Fibroblast of skin of scalp (primary cell): Measurements from ENCODE around the gene TRABD2B.

Experiments used
- DNase-seq: peaks from one replicate; pipeline ENCODE4 v3.0.0-alpha.2; 2013

The TRABD2B gene

DNA sequence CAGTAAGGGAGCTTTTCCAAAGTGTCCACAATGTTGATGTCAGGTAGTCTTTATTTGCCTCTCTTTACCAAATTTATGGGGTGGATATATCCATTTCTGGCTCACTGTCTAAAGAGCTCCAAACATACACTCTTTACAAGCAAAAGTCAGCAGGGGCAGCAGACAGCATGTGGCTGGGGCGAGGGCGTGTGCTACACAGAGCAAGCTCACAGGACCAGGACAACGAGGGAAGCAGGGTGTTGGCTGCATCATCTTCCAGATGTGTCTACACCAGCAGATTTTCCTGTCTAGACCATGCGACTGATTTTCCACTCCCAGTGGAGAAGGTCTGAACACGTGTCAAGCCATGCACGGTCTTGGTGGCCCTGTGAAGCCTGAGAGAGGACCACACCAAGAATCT lies 123.8 kb downstream of the TRABD2B start:
- no peak for DNase-seq

DNA sequence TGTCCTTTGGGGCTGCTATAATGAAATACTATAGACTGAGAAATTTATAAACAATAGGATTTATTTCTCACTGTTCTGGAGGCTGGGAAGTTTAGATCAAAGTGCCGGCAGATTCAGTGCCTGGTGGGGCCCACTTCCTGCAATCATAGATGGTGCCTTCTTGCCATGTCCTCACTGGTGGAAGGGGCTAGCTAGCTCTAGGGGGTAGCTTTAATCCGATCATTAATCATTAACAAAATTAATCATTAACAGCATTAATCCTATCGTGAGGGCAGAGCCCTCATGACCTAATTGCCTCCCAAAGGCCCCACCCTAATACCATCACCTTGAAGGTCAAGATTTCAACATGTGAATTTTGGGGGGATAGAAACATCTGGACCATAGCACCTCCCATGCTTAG lies 124.3 kb downstream of the TRABD2B start:
- no peak for DNase-seq

DNA sequence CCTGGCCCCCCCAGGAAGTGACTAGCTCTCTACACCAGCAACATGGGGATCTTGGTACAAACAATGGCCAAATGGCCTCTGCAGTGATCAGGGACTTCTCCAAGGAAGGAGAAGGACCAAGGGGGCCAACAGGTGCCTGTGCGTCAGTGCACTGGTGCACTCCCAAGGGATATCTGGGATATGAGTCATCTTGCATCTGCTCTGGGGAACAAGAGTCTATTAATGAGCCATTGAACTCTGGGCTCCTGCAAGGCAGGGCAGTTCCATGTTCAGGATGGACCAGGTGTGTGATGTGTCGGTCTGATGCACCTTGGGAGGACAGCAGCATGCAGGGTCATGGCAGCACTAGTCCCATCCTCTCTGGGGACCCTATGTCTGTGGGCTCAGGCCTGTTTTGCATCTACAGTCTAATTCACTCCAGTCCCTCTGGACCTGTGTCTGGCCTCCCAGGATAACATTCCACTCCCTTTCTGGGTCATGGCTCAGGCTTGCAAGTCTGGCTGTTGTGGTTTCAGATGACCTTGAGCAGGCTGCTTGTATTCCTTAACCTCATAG lies 125.3 kb downstream of the TRABD2B start:
- peak; percentile 47 for DNase-seq

DNA sequence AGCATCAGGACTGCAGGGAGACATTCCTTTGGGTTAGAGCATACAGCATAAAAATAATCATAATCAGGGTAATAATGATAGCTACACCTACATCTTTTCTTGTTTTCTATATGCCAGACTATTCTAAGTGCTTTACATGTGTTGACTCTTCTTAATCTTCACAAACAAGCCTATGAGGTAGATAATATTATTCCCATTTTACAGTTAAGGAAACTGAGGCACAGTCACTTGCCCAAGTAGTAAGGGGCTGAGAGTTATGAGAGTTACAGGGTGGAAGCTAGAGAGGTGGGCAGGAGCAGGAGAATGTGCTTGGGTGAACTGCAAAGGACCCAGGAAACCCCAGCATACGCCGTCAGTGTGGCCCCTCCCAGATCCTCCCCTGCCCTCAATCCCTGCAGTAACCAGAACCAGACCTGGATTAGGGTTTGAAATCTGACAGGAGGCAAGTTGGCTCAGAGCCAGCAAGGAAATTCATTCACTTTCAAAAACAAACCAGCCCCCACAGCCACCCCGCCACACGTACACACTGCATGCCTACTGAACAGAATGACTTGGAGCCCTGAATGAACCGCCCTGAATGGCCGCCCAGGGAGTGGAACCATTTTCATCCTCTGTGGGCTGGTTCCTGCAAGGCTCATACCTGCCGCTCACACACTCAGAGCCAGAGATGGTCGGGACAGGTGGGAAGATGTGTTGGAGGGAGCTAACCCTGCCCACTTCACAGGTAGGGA lies 126.1 kb downstream of the TRABD2B start:
- no peak for DNase-seq

DNA sequence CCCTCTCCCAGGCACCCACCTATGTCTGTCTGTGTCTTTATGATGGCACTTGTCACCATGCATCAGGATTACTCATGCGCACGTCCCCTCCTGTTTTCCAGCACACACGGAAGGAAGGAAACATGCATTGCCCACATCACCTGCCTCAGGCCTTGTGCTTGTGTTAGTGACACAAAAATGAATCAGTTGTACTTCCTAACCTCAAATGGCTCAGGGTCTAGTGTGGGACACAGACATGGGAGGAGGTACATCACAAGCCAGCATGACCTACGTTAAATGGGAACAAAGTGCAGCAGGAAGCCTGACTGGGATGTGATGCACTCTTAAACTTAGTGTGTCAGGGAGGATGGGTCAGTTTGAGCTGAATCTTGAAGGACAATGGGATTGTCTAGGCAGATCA lies 126.7 kb downstream of the TRABD2B start:
- DNase-seq: no peak

DNA sequence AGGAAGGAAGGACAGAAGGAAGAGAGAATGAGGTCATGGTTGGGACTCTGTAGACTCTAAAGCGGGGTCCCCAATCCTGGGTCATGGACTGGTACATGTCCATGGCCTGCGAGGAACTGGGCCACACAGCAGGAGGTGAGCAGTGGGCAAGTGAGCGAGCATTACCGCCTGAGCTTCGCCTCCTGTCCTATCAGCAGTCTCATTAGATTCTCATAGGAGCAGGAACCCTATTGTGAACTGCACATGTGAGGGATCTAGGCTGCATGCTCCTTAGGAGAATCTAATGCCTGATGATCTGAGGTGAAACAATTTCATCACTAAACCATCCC lies 128.9 kb downstream of the TRABD2B start:
- DNase-seq: no peak

DNA sequence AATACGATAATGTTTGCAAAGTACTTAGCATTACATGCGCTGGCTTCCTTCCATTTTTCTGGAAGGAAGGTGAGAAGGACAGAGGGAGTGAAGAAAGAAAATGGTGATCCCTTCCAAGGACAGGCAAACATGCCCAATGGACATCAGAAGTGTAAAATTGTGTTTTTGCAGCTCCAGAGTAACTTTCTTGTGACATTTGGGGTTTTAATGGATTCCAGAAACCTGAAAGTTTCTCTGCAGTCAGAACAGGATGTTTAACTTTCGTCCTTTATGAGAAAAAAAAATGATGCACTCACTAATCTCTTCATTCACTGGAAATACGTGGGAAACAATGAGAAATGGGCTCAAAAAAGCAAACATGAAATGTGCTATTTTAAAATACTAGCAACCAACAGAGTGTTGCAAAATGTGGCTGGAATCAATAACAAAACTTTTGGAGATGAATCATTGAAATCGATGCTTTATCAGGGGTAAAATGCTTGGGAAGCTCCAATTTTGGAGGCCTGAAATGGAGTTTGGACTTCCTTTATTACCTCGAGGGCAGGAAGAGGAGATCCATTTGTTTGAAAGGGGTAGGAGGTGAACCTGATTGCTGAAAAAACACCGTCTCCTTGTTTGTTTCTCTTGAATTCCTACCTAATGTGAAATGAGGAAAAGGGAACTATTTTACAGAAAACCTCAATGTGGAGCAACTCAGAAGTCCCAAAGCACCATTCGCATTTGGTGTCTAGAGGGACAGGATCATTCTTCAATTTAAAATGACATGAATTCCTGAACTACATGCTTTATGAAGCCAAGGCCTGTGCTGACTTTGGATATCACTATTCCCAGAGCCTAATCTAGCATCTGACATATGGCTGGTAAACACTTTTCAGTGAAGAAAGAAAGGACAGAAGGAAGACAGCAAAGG lies 129.5 kb downstream of the TRABD2B start:
- no peak for DNase-seq

DNA sequence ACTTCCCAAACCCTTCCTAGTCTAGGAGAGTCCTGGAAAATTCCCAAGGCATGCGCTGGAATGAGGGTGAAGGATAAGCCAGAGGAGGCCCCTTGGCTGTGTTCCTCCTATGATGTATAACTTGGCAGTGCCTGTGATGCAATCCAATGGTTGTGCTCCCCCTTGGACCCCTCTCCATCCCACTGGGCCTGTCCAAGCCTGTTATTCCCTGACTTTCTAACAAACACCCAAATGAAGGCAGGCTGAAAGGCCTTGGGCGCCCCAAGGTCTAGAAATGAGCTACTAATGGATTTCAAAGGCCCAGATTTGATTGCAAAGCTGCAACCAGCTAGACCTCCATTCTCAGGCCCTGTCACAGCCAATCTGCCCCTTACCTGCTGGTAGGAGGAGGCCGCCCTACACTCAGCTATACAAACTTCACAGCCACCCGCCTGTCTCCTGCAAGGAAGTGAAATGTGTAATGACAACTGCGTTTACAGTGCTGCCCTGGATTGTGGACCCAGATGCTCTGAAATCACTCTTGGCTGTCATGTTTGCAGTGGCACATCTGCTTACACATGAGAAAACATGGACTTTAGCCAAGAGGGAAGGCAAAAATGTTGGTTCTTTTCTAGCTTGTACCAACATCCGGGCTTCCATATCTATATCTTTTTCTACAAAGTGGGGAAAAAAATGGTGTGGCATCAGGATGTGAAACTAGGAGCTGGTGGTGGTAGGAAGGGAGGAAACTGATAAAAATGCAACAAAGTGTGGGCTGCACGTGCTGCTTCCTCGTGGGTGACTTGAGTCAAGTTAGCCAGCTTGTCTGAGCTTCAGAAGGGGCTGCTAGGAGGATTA lies 130.4 kb downstream of the TRABD2B start:
- peak; percentile 23 for DNase-seq

DNA sequence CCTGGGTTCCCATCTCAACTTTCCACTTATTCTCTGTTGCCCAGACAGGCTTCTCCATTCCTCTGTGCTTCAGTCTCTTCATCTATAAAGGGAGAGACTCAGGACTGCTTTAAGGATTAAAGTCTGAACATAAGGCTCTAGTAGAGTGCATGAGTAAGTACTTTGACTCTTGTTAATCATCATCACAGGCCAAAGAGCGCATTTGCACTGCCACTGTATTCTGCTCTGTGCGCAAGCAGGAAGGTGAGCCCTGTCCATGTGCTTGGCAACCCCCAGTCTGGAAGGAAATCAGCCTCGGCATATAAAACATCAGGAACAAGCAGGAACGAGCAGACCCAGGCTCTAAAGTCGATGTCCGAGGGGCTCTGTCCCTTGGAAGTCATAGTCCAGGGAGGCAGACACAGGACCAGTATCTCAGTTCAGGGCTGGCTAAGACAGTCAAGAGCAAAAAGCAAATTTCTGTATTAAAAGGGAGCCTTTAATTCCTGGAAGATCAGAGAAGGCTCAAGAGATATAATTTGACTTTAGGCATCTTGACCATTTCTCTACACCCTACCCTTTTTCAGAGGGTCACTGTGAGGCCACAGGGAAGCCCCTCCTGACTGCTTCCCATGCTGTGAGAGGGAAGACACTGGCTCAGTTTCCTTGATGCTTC lies 131.2 kb downstream of the TRABD2B start:
- DNase-seq: no peak

DNA sequence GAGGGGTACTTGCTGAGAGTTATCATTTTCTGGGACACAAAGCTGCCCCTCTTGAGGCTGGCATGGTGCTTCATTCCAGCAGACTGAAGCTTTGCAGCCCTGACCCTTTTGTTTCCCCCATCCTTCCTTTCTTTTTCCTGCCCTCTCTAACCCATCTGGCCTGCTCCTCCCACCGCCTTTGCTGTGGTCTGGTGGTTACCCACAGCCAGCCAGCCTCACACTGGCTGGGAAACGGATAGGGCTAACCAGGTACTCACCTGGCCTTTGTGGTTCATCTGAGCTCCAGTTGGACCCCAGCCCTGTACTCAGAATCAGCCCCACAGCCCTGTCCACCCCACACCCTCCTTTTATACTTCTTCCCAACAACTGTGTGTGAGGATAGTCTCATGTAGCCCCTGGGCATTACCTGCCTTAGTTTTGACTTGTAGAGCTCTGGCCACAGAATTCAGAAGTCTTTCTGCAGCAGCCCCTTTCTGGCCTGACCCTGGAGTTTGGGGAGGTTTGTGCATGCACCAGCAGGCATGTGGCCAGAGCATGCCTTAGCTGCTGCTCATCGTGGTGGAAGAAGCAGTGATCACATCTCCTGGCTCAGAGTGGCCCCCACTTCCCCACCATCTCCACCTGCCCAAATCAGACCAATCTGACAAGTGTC lies 138.0 kb downstream of the TRABD2B start:
- no peak for DNase-seq

DNA sequence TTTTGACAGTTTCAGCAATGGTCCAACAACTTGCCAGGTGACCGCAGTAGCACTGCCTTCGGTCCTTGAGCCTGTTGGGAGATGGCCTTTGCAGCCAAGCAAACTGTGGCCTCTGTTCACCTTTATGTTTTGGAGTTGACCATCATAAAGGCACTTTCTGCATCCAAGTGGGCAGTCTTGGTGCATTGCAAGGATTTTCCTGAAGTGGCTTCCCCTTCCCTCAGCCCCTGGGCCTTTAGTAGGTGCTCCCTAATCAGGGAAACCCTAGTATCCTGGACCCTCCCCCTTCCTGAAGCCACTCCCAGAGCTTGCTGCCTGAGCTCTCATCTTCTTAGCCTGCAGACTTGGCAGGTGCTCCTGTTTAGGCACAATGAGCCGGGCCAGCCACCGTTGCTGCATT lies 140.2 kb downstream of the TRABD2B start:
- no peak for DNase-seq

DNA sequence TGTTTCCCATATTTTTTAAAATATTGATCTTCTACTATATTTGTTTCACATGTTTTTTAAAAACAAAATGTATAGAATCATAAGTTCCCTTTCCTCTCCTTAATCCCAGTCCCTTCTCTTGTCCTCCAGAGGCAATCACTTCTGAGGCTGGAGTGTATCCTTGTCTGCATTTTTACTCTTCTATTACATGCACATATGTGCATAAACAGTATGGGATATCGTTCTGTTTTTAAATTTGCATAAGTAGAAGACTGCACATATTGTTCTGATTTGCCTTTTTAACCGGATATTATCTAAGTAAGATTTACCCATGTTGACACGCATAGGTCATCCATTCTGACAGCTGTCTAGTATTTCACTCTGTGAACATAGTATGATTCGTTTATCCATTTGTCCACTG lies 142.0 kb downstream of the TRABD2B start:
- no peak for DNase-seq

DNA sequence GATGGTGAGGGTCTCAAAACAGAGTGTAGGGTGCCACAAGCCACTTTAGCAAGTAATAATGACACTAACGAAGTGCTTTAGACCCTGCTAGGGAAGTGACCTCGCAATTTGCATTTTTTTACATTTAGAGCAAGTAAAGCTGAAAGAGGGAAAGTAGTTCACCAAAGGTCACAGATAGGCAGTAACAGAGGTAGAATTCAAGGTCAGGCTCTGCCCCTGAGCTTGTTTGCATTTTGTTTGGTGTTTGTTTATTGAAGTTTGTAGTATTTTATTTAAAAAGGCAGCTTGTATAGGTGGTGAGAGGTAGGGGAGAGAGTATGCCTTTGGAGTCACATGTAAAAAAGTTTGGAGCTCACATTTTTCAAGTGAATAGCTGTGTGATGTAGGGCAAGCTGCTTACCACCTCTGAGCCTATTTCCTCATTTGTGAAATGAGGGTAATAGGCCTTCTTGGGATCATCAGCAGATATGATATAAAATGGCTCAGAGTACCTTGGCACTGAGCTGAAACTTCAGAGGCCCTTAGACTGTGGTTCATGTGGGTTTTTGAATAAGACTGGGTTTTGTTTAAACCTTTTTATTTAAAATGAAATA lies 142.5 kb downstream of the TRABD2B start:
- DNase-seq: no peak

DNA sequence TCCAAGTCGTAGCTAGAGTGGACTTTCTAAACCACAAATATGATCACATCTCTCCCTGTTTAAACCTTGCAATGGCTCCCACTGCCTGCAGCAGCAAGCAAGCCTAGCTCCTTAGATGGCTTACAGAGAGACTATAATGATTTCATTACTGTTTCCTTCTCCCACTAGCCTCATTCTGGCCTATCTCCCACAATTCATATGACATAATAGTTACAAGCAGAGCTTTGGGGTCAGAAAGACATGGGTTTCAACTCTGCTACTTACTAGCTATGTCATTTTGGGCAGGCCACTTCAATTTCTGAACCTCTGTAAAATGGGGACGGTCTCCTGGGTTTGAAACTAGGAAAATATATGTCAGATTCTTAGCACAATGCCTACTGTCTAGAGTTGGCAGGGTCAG lies 143.3 kb downstream of the TRABD2B start:
- DNase-seq: no peak

DNA sequence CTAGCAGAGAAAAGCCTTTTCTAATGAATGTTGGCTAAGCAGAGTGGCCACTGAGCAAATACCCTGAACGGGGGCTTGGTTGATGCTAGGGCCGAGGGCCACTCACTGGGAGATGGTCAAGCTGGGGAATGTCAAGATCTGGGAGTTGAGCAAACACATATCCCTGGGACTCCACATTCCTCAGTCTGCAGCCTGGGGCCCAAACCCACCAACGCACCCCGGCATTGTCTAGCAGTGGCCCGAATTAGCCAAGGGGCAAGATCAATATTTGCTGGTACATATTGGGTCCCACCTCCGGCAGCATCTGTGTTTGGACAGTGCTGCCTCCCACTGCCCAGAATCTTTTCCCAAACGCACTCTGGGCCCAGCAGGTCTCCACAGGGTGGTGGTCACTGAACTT lies 144.1 kb downstream of the TRABD2B start:
- no peak for DNase-seq

DNA sequence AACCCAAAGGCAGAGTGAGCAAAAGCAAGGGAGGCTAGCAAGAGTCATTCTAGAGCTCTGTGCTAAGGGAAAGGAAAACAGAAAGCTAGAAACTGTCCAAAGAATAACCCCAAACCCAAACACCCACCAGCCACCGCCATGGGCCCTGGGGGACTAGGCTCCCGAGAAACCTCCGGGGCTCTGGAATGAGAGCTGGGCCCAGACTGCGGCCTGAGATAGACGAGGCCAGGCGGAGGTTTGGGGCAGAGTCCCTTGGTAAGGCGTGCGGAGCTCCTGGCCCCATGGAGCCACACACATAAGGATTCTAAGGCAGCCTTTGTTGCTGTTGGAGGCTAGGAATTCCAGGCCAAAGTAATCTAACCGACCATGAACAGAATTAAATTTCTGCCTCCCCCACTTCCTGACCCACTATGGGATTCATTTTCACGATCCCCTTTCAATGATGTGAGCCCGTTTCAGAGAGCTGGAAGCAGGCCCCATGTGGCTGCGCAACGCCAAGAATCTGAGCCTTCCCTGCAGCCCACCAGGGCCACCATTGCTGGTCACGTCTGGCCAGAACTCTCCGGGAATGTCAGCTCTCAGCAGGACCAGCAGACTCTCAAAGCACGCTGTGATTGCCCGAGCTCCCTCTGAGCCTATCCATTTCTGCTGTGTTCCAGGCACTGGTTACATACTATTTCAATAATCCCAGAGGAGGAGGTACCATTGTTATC lies 145.0 kb downstream of the TRABD2B start:
- no peak for DNase-seq

DNA sequence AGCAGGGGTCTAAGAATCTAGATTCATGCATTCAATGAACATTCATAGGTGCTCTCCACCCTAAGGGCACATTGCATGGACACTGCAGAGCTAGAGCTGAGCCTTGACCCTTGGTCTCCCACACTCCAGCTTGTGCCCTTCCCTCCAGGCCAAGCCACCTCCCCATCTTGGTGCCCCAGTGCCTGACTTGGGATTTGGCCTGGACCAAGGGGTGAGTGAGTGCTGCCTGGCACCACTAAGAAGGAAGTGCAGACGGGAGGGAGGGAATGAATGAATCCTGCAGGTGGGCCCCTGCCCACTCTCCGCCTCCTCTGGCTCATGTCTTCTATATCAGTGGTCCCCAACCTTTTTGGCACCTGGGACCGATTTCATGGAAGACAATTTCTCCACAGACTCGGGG lies 146.7 kb downstream of the TRABD2B start:
- DNase-seq: no peak

DNA sequence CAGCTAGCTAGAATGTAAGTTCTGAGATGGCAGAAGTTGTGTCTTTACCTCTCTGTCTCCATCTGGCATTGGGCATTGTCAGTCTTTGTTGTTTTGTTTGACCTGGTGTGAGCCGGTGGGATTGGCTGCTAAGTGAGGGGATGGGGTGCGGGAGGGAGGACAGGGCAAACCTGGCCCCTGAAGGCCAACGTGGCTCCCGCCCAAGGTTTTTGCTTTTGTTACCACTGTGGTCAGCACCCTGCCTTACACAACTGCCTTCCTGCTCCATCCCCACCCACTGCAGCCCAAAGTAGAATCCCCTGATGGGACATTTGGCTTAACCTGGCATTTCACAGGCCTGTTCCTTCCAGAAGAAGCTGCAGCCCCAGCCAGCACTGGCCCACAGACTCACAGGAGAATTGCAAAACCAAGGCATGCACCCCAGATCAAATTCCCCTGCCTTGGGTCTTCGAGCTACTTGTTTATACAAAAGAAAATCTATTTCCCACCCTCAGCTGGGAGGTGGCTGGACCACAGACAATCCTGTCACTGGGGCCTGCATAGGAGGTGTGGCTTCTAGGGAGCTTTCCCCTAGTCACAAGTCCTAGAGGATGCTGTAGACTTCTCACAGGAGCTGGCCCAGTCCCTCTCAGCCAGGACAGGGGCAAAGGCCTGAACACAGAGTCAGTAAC lies 147.5 kb downstream of the TRABD2B start:
- no peak for DNase-seq

DNA sequence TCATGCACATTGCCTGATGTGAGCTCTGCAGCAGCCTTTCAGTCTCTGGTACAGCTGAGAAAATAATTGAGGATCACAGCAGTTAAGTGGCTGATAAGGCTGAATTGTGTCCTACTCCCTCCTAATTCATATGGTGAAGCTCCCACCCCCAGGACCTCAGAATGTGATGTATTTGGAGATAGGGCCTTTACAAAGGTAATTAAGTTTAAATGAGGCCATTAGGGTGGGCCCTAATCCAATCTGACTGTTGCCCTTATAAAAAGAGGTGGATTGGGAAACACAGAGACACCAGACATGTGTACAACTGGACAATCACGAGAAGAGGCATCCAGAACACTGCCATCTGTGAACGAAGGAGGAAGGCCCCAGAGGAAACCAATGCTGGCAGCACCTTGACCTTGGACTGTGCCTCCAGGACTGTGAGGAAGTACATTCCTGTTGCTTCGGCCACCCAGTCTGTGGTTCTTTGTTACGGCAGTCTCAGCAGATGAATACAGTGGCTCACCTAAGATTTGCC lies 148.1 kb downstream of the TRABD2B start:
- no peak for DNase-seq

DNA sequence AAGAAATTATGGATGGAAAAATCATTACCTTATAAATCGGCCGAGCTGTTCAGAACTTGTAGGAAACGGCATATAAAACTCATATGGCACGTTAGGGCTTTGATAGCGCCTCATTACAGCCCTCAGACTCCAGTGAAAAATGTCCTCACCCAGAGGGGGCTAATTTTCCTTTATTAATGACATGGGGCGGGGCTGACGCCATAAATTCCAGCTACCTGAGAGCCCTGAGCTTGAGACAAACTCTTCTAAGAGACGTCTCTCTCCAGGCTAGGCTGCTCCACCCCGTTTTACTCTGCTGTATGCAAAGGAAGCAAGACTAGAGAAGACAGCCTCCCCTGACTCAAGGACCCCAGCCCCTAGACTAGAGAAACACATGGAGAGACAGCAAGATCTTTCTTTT lies 149.4 kb downstream of the TRABD2B start:
- DNase-seq: no peak
